Right lobe of liver (tissue), 6 donors: ENCODE results near the gene NUP214. TPM values are rescaled to one million over a fixed set of nuclear protein-coding genes. Genes with fewer than 3 reads are reported as not detected.

ENCODE experiments used
- ATAC-seq, 4 donors: fragments of 200-7000 bp; cut with Tn5 transposase; one replicate each; pipeline ENCODE4 v1.9.1; 2020; ENCODE audit warnings: mild to moderate bottlenecking in 4 of 4, moderate library complexity in 4 of 4
- DNase-seq, 3 donors: peaks; one replicate each; pipeline ENCODE4 v3.0.0-alpha.2; 2020
- H3K27ac ChIP-seq, 3 donors: fragments of 200-600 bp; one replicate each; pipeline ENCODE4 v1.8.0; 2022
- H3K27me3 ChIP-seq, 2 donors: fragments of 200-600 bp; one replicate each; pipeline ENCODE4 v1.8.0; 2022
- H3K36me3 ChIP-seq, 4 donors: fragments of 200-600 bp; sonication (generic) in 1 of 4; one replicate each; pipeline versions ENCODE4 v1.5.1 to v1.8.0; 2017 to 2022; ENCODE audit warnings: control low read depth in 1 of 4
- H3K4me1 ChIP-seq, 4 donors: fragments of 200-600 bp; sonication (generic) in 1 of 4; one replicate each; pipeline versions ENCODE4 v1.5.1 to v1.8.0; 2017 to 2022; ENCODE audit warnings: control low read depth in 1 of 4
- H3K4me3 ChIP-seq, 3 donors: fragments of 200-600 bp; one replicate each; pipeline ENCODE4 v1.8.0; 2022
- H3K9me3 ChIP-seq, 4 donors: fragments of 200-600 bp; sonication (generic) in 1 of 4; one replicate each; pipeline versions ENCODE4 v1.5.1 to v1.8.0; 2017 to 2022; ENCODE audit warnings: control low read depth in 1 of 4
- POLR2A ChIP-seq: fragments of 450-650 bp; IDR thresholded peaks from one replicate; pipeline ENCODE4 v1.6.1; 2017; ENCODE audit warnings: antibody characterized with exemption, mild to moderate bottlenecking
- WGBS: methylation state at CpG from one replicate; pipeline ENCODE4 v1.1.6; 2018; ENCODE audit warnings: low coverage, low lambda C conversion rate; ENCODE audit not compliant: insufficient coverage; ENCODE audit errors: missing lambda C conversion rate; 5-methylcytosine and 5-hydroxymethylcytosine counted together
- intact Hi-C, 2 donors: fragments of 100-400 bp; cut with DNase I; formaldehyde crosslinking; loops; one replicate each; pipeline versions ENCODE4 v1.11.2 to v1.14.1; 2022
- total RNA-seq, 6 experiments: library from RNA; depleted of rRNA in 2 of 6; stranded (reverse); fragments of >200 nt in 2 of 6; fragmentation: NEBNext Ultra II Directional in 3 of 6; extraction: Animal tissue kit (Norgen Biotek cat#: 25700) in 3 of 6; gene quantifications; one replicate each; pipeline versions ENCODE4 v1.1.0 to v1.2.4, GENCODE V29; 2016 to 2023
- TF ChIP-seq, protein P1 (sequence below), 4 donors: fragments of 200-600 bp in 3 of 4; fragments of 450-650 bp in 1 of 4; IDR thresholded peaks; one replicate each; pipeline versions ENCODE4 v1.5.1 to v1.8.0; 2016 to 2022; ENCODE audit warnings: antibody characterized with exemption in 4 of 4, mild to moderate bottlenecking in 2 of 4
- donor health status: DM: no; HTN: yes; CAD: no.
- donor health status: DM: no; HTN: no; CAD: no.
- donor health status: DM: no; HTN: no; CAD: no.
- donor health status: DM: no; HTN: yes; CAD: no.
- donor health status: DM: no; HTN: yes; CAD: no.

The NUP214 gene
- total RNA-seq, 6 experiments from 2014 or later, result 22.5 to 31.1 (median 27.5) TPM

DNA sequence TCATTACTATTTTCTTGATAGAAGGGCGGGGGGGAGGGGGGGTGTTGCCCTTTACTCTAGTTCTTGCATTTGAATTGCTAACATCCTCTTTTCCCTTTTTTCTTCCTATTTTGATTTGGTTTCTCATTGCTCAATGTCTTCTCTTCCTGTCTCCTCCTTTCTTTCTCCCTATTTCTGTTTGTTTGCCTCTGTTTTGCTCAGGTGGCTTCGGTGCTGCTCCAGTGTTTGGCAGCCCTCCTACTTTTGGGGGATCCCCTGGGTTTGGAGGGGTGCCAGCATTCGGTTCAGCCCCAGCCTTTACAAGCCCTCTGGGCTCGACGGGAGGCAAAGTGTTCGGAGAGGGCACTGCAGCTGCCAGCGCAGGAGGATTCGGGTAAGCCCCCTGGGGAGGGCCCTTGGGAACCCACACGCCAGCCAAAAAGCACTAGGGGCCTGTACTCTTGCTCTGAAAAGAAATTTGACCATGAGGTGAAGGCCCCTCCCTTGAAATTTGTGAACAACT, 102.6 kb downstream of the NUP214 start:
- intact Hi-C loops, result no loop called here
- ATAC-seq, result peak in 3 of 4 donors; percentile 10 to 25 (median 16)
- H3K27ac ChIP-seq, result no peak overlapping the region
- 52% methylated on average over 5 of the region's 9 CpGs for WGBS
- no peaks in the 10 kb centered on the region for H3K27me3 ChIP-seq
- H3K9me3 ChIP-seq, result no peaks in the 10 kb centered on the region
- H3K4me1 ChIP-seq, result peaks cover 0 to 11% (median 3%) of the 10 kb centered on the region in 4 donors
- TF ChIP-seq, protein P1, sequence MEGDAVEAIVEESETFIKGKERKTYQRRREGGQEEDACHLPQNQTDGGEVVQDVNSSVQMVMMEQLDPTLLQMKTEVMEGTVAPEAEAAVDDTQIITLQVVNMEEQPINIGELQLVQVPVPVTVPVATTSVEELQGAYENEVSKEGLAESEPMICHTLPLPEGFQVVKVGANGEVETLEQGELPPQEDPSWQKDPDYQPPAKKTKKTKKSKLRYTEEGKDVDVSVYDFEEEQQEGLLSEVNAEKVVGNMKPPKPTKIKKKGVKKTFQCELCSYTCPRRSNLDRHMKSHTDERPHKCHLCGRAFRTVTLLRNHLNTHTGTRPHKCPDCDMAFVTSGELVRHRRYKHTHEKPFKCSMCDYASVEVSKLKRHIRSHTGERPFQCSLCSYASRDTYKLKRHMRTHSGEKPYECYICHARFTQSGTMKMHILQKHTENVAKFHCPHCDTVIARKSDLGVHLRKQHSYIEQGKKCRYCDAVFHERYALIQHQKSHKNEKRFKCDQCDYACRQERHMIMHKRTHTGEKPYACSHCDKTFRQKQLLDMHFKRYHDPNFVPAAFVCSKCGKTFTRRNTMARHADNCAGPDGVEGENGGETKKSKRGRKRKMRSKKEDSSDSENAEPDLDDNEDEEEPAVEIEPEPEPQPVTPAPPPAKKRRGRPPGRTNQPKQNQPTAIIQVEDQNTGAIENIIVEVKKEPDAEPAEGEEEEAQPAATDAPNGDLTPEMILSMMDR (IDR thresholded peaks at IDR 0.05), result no peak
- TF ChIP-seq POLR2A, result no peak
- DNase-seq, result peak in 1 of 3 donors; percentile 51
- peak overlapping the region; percentile 5 to 30 (median 17) for H3K4me3 ChIP-seq
- peaks cover 0 to 37% (median 10%) of the 10 kb centered on the region in 4 donors for H3K36me3 ChIP-seq

DNA sequence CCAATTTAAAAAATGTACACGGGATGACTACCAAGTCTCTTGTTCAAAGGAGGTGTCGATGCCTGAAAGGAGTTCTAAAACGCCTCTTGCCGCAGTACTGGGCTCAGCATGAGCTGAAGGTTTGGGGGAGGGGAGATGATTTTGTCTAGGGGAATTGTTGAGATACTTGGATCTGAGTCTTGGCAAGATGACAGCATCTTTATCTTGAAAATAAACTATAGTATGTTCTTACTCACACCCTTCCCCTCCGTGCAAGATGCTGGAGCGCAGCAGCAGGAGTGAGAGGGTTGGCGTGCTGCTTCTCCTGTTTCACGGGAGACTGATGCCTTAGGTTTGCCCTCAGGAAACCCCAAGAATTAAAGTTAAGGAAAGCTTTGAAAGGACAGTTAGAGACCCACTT, 103.6 kb downstream of the NUP214 start:
- H3K9me3 ChIP-seq, result no peaks in the 10 kb centered on the region
- peaks cover 0 to 47% (median 14%) of the 10 kb centered on the region in 4 donors for H3K36me3 ChIP-seq
- H3K27ac ChIP-seq, result no peak overlapping the region
- H3K4me1 ChIP-seq, result peaks cover 0 to 11% (median 3%) of the 10 kb centered on the region in 4 donors
- TF ChIP-seq, protein P1 (IDR thresholded peaks at IDR 0.05), result no peak
- no peak for TF ChIP-seq POLR2A
- intact Hi-C loops, result no loop called here
- 73% methylated on average over 5 of the region's 8 CpGs for WGBS
- DNase-seq (peak in 1 of 3 donors; percentile 23), ATAC-seq (no peak)
- no peaks in the 10 kb centered on the region for H3K27me3 ChIP-seq
- H3K4me3 ChIP-seq, result peak overlapping the region in 1 of 3 donors; percentile 30

DNA sequence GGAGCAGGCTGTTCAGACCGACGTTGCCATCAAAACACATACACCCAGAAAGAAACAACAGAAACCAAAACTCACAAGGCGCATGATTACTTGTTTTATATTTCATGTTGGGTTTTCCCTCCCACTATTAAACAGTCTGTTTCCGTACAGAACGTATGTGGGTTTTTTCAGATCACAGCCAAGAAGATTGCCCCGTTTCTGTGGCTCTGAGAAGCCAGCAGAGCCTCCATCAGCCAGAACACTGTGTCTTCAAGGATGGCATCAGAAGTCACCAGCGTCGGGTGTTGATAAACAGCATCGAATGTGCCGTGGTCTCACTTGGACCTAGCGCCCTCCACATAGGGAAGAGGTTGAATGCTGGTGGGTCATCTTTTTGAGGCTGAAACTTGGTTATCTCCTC, 108.2 kb downstream of the NUP214 start:
- Histone ChIP-seq H3K27ac (no peak overlapping the region), H3K27me3 (no peaks in the 10 kb centered on the region), H3K4me1 (no peaks in the 10 kb centered on the region), H3K36me3 (peaks cover 0 to 48% (median 19%) of the 10 kb centered on the region in 4 donors), H3K9me3 (no peaks in the 10 kb centered on the region), H3K4me3 (no peak overlapping the region)
- ATAC-seq, result no peak
- WGBS, result 85% methylated on average over 7 of the region's 11 CpGs
- no peak for DNase-seq
- intact Hi-C loops, result no loop called here
- TF ChIP-seq, protein P1 (IDR thresholded peaks at IDR 0.05), result no peak
- TF ChIP-seq POLR2A, result no peak

GRCh38 chr9:131233995-131234394, 108.6 kb downstream of the NUP214 start:
- Histone ChIP-seq H3K9me3 (no peaks in the 10 kb centered on the region), H3K27ac (no peak overlapping the region), H3K4me1 (no peaks in the 10 kb centered on the region), H3K27me3 (no peaks in the 10 kb centered on the region), H3K36me3 (peaks cover 0 to 45% (median 19%) of the 10 kb centered on the region in 4 donors), H3K4me3 (no peak overlapping the region)
- TF ChIP-seq, protein P1 (IDR thresholded peaks at IDR 0.05), result no peak
- TF ChIP-seq POLR2A, result no peak
- intact Hi-C loops, result no loop called here
- no CpG with 5 or more reads among the region's 9 CpGs for WGBS
- ATAC-seq, result peak in 2 of 4 donors; percentile 5 to 16
- no peak for DNase-seq
